Loucy (cell line): ENCODE measurements around the gene MYOT.

Experiments
- CTCF ChIP-seq: fragments of 200-600 bp; sonication (generic); conservative IDR thresholded peaks from 2 replicates; pipeline ENCODE4 v1.5.1; 2014; ENCODE audit warnings: mild to moderate bottlenecking, antibody characterized with exemption, low read length
- EZH2phosphoT487 ChIP-seq: fragments of 200-600 bp; IDR thresholded peaks from 2 replicates; pipeline ENCODE4 v1.6.1; 2018; ENCODE audit warnings: antibody characterized with exemption, mild to moderate bottlenecking, moderate library complexity, borderline replicate concordance

- TF ChIP-seq CTCF (no peak), EZH2phosphoT487 (no peak)
Measured at GRCh38 chr5:137825165-137825564, 42.5 kb upstream of the MYOT start.
